GM13977 (cell line): ENCODE measurements around the gene CDK16.

Source experiments
- DNase-seq: peaks from one replicate; pipeline ENCODE4 v3.0.0; 2012; ENCODE audit warnings: low spot score
- CTCF ChIP-seq: IDR thresholded peaks from 2 replicates; pipeline ENCODE4 v1.5.1; 2012; ENCODE audit warnings: mild to moderate bottlenecking, control low read depth; ENCODE audit not compliant: insufficient read depth; ENCODE audit errors: extremely low read depth, missing control alignments
- in situ Hi-C: fragments of 300-500 bp; cut with MboI; formaldehyde crosslinking; loops from one replicate; pipeline ENCODE4 v1.12.0; 2022; ENCODE audit warnings: low sequenced_read_pairs, low pct_unique_long_range_greater_than_20kb, mixed read lengths, inconsistent platforms; ENCODE audit not compliant: unreplicated experiment

CDK16 gene

GRCh38 chrX:47239199-47239598, 20.7 kb downstream of the CDK16 start:
- DNase-seq: no peak
- no peak for TF ChIP-seq CTCF
- in situ Hi-C loops: no loop called here

GRCh38 chrX:47239898-47240545, 21.5 kb downstream of the CDK16 start:
- TF ChIP-seq CTCF: no peak
- no peak for DNase-seq
- in situ Hi-C loops: no loop called here

- in situ Hi-C loops: no loop called here
- TF ChIP-seq CTCF: no peak
- no peak for DNase-seq
These were observed 22.1 kb downstream of the CDK16 start for GRCh38 chrX:47240619-47241018.

- in situ Hi-C loops: no loop called here
- TF ChIP-seq CTCF: no peak
- no peak for DNase-seq
These were observed 22.9 kb downstream of the CDK16 start for GRCh38 chrX:47241201-47242011.

GRCh38 chrX:47242321-47242720, 23.8 kb downstream of the CDK16 start:
- no peak for DNase-seq
- in situ Hi-C loops: no loop called here
- TF ChIP-seq CTCF: no peak

- no peak for DNase-seq
- in situ Hi-C loops: no loop called here
- TF ChIP-seq CTCF: no peak
These were observed 24.9 kb downstream of the CDK16 start for GRCh38 chrX:47243351-47243750.
